IMR-90 (cell line): ENCODE results near the gene AFDN. TPM values are rescaled to one million over a fixed set of nuclear protein-coding genes. Genes with fewer than 3 reads are reported as not detected.

Experiments used
- ATAC-seq: fragments of 200-7000 bp; cut with Tn5 transposase; 2 replicates; pipeline ENCODE4 v1.9.1; 2020; ENCODE audit warnings: low read depth, mild to moderate bottlenecking, moderate library complexity
- BruUV-seq: library from RNA; stranded (reverse); fragments of 400-500 nt; replicated peaks from 2 replicates; lab custom pipeline; 2021; lab: Mats Ljungman, UMichigan
- CTCF ChIA-PET: fragments of 300-600 bp; formaldehyde crosslinking; extraction: SDS; loops from one replicate; lab custom pipeline; 2021; ENCODE audit warnings: antibody characterized with exemption; lab: Yijun Ruan, JAX
- POLR2A ChIA-PET: fragments of 300-600 bp; sonication (Branson Sonifier 250); formaldehyde crosslinking; loops from one replicate; lab custom pipeline; 2022; ENCODE audit warnings: antibody characterized with exemption; ENCODE audit not compliant: unreplicated experiment; lab: Charles Lee
- DNase-seq: peaks from one replicate; pipeline ENCODE4 v3.0.0; 2013
- H2AFZ ChIP-seq: replicated peaks from 2 replicates; pipeline ENCODE3; 2013; ENCODE audit warnings: low read length, mild to moderate bottlenecking; ENCODE audit not compliant: poor library complexity
- H2AK5ac ChIP-seq: 2 replicates; pipeline ENCODE4 v1.6.1; 2013; ENCODE audit warnings: low read depth, low read length, inconsistent platforms
- H2AK9ac ChIP-seq: replicated peaks from 2 replicates; pipeline ENCODE3; 2013; ENCODE audit warnings: mild to moderate bottlenecking, low read depth, low read length, moderate library complexity; ENCODE audit not compliant: poor library complexity
- H2BK120ac ChIP-seq: 2 replicates; pipeline ENCODE4 v1.6.1; 2013; ENCODE audit warnings: low read depth, low read length, inconsistent platforms
- H2BK15ac ChIP-seq: 3 replicates; pipeline ENCODE4 v1.6.1; 2013; ENCODE audit warnings: low read depth, low read length, inconsistent platforms
- H2BK20ac ChIP-seq: 2 replicates; pipeline ENCODE4 v1.6.1; 2013; ENCODE audit warnings: low read depth, mild to moderate bottlenecking, inconsistent platforms, low read length, moderate library complexity
- H2BK5ac ChIP-seq: 2 replicates; pipeline ENCODE4 v1.6.1; 2013; ENCODE audit warnings: mild to moderate bottlenecking, low read depth, low read length, inconsistent platforms; ENCODE audit not compliant: poor library complexity, severe bottlenecking
- H3K14ac ChIP-seq: replicated peaks from 2 replicates; pipeline ENCODE4 v1.6.1; 2013; ENCODE audit warnings: low read depth, low read length, inconsistent platforms
- H3K18ac ChIP-seq: 2 replicates; pipeline ENCODE4 v1.6.1; 2013; ENCODE audit warnings: low read depth, low read length, control low read depth
- H3K23ac ChIP-seq: 2 replicates; pipeline ENCODE4 v1.6.1; 2013; ENCODE audit warnings: low read depth, low read length, inconsistent platforms
- H3K27ac ChIP-seq: 2 replicates; pipeline ENCODE4 v1.5.1; 2013; ENCODE audit warnings: mild to moderate bottlenecking, control low read depth, low read length; ENCODE audit not compliant: insufficient read depth
- H3K27me3 ChIP-seq: 2 replicates; pipeline ENCODE4 v1.6.1; 2013; ENCODE audit warnings: low read length; ENCODE audit not compliant: control insufficient read depth, insufficient read depth
- H3K36me3 ChIP-seq: 2 replicates; pipeline ENCODE4 v1.6.1; 2013; ENCODE audit warnings: low read length, mixed read lengths; ENCODE audit not compliant: control insufficient read depth, insufficient read depth
- H3K4ac ChIP-seq: 2 replicates; pipeline ENCODE4 v1.6.1; 2013; ENCODE audit warnings: low read depth, low read length, inconsistent platforms
- H3K4me1 ChIP-seq: 2 replicates; pipeline ENCODE4 v1.6.1; 2013; ENCODE audit warnings: low read length, mixed read lengths; ENCODE audit not compliant: control insufficient read depth, insufficient read depth
- H3K4me2 ChIP-seq: 2 replicates; pipeline ENCODE4 v1.6.1; 2013; ENCODE audit warnings: low read depth, mild to moderate bottlenecking, control low read depth, low read length, moderate library complexity
- H3K4me3 ChIP-seq: 2 replicates; pipeline ENCODE4 v1.5.1; 2013; ENCODE audit warnings: low read depth, mild to moderate bottlenecking, control low read depth, low read length, moderate library complexity; ENCODE audit not compliant: insufficient read depth
- H3K56ac ChIP-seq: 2 replicates; pipeline ENCODE4 v1.6.1; 2013; ENCODE audit warnings: low read length, inconsistent platforms; ENCODE audit not compliant: insufficient read depth; ENCODE audit errors: extremely low read depth
- H3K79me1 ChIP-seq, 2 experiments: 2 replicates each; pipeline ENCODE4 v1.6.1; 2013; ENCODE audit warnings: low read length in 2 of 2, inconsistent platforms in 1 of 2, low read depth in 1 of 2
- H3K9ac ChIP-seq: 2 replicates; pipeline ENCODE4 v1.6.1; 2013; ENCODE audit warnings: low read depth, low read length, control low read depth
- H3K9me1 ChIP-seq: 2 replicates; pipeline ENCODE4 v1.6.1; 2013; ENCODE audit warnings: low read length, inconsistent platforms; ENCODE audit not compliant: insufficient read depth
- H3K9me3 ChIP-seq: 2 replicates; pipeline ENCODE4 v1.6.1; 2013; ENCODE audit warnings: low read length; ENCODE audit not compliant: control insufficient read depth, insufficient read depth
- H4K20me1 ChIP-seq: 2 replicates; pipeline ENCODE4 v1.6.1; 2013; ENCODE audit warnings: low read length, inconsistent platforms; ENCODE audit not compliant: insufficient read depth
- H4K5ac ChIP-seq: 2 replicates; pipeline ENCODE4 v1.6.1; 2013; ENCODE audit warnings: mild to moderate bottlenecking, low read depth, low read length, control low read depth
- H4K8ac ChIP-seq, 2 experiments: 2 replicates each; pipeline ENCODE4 v1.6.1; 2013; ENCODE audit warnings: low read depth in 2 of 2, low read length in 2 of 2, control low read depth in 1 of 2, inconsistent platforms in 1 of 2
- H4K91ac ChIP-seq: 2 replicates; pipeline ENCODE4 v1.6.1; 2013; ENCODE audit warnings: low read depth, low read length, inconsistent platforms; ENCODE audit not compliant: insufficient read depth
- CHD1 ChIP-seq: IDR thresholded peaks from 2 replicates; pipeline ENCODE4 v1.6.1; 2012; ENCODE audit warnings: low read depth, low read length, improper control_type of control experiment
- MAZ ChIP-seq: IDR thresholded peaks from 2 replicates; pipeline ENCODE4 v1.6.1; 2012; ENCODE audit warnings: low read depth, mild to moderate bottlenecking, low read length, improper control_type of control experiment, moderate library complexity, borderline replicate concordance
- MXI1 ChIP-seq: IDR thresholded peaks from 2 replicates; pipeline ENCODE4 v1.6.1; 2012; ENCODE audit warnings: low read depth, mild to moderate bottlenecking, low read length, moderate library complexity, borderline replicate concordance
- WGBS, 2 experiments: methylation state at CpG; one replicate each; pipeline versions ENCODE4 v1.1.5 to v1.1.7; 2013; ENCODE audit warnings: missing lambda C conversion rate in 2 of 2; ENCODE audit not compliant: insufficient read length in 1 of 2; ENCODE audit errors: extremely low coverage in 2 of 2; 5-methylcytosine and 5-hydroxymethylcytosine counted together
- dilution Hi-C: fragments of 300-500 bp; cut with HindIII; formaldehyde crosslinking; loops from one replicate; pipeline ENCODE4 v1.14.3; 2018; ENCODE audit warnings: low sequenced_read_pairs; ENCODE audit not compliant: unreplicated experiment
- in situ Hi-C: fragments of 300-500 bp; cut with MboI; formaldehyde crosslinking; loops from 3 replicates; pipeline ENCODE4 v1.14.3; 2019; ENCODE audit warnings: low sequenced_read_pairs, inconsistent platforms, mixed read lengths
- intact Hi-C: fragments of 100-400 bp; cut with micrococcal nuclease; formaldehyde crosslinking; loops from 2 replicates; pipeline ENCODE4 v1.10.0; 2022
- polyA plus RNA-seq, 3 experiments: library from polyadenylated mRNA; depleted of rRNA; stranded (reverse); fragments of >200 nt; gene quantifications; 2 replicates each; pipeline ENCODE4 v1.2.3, GENCODE V29; 2012; ENCODE audit warnings: low replicate concordance in 1 of 3
- total RNA-seq: library from RNA; depleted of rRNA; stranded (reverse); fragments of >200 nt; gene quantifications from 2 replicates; pipeline ENCODE4 v1.2.3, GENCODE V29; 2012

AFDN gene
- total and polyA plus RNA-seq, 2 of the 4 experiments (the other 2 are of a cell fraction): 11.6 to 20.8 TPM

DNA sequence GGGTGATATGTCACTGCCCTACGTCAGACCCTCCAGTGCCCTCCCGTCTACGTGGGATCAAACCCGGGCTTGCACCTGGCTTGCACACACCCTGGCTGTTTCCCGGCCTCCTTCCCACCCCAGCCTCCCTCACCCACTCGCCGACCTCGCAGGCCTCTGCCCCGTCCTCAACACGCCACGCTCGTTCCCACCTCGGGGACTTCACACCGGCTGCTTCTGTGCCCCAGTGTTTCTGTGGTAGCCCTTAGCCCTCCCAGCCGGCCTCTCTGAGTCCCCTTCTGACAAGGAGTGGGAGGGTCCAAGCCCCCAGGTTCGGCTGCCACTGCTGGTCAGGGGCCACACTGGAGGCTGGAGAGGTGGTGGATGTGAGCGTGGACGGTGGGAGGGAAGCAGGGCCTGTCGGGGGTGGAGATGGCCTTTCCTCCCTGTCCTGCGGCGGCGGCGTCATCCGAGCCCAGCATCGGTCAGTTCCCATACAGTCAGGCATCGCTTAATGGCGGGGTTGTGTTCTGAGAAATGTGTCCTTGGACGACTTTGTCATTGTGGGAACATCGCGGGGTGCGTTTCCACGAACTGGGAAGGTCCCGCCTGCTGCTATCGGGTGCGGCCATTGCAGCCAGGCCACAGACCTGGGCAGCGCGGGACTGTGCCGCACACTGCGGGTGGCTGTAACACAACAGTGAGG is 159.3 kb downstream of the AFDN start:
- WGBS, 2 experiments: 91% methylated on average over 6 of the region's 39 CpGs; no CpG with 5 or more reads in 1 of the 2 experiments
- Histone ChIP-seq H3K4me2 (no peak overlapping the region), H3K9me1 (no peaks in the 10 kb centered on the region), H3K9me3 (no peaks in the 10 kb centered on the region; the same call in 1 of the 2 replicates), H3K36me3 (no peaks in the 10 kb centered on the region), H2BK120ac (no peak overlapping the region), H4K5ac (no peak overlapping the region), H3K79me1 (no peaks in the 10 kb centered on the region), H4K91ac (no peak overlapping the region), H2AK5ac (no peak overlapping the region), H3K4ac (no peak overlapping the region), H3K27ac (no peak overlapping the region), H3K4me1 (peaks cover 2% of the 10 kb centered on the region), H3K18ac (no peak overlapping the region), H4K20me1 (no peaks in the 10 kb centered on the region), H3K56ac (no peak overlapping the region), H3K4me3 (no peak overlapping the region), H2BK20ac (no peak overlapping the region), H2BK15ac (no peak overlapping the region), H3K14ac (no peak overlapping the region), H2BK5ac (no peak overlapping the region), H2AFZ (peak overlapping the region; percentile 9), H3K9ac (no peak overlapping the region), H4K8ac (no peak overlapping the region), H3K27me3 (no peaks in the 10 kb centered on the region), H3K23ac (no peak overlapping the region), H2AK9ac (no peak overlapping the region)
- ATAC-seq: no peak
- no peak for DNase-seq
- in situ Hi-C loops: no loop called here
- intact Hi-C loops: no loop called here
- ChIA-PET CTCF (no interaction called here), POLR2A (no interaction called here)
- no TSS peak for BruUV-seq
- TF ChIP-seq MXI1 (no peak), CHD1 (no peak), MAZ (no peak)
- dilution Hi-C loops: no loop called here
